CD4-positive, alpha-beta T cell treated with Interleukin-6 for 4 hours (primary cell): ENCODE results near the gene TBX2.
"Not testable (repeated sequence)": the region's sequence is repeated elsewhere in the genome, so short reads cannot be mapped to it uniquely, and the experiment has no call there.

Experiments
- DNase-seq: peaks from one replicate; pipeline ENCODE4 v3.0.0-alpha.2; 2020; ENCODE audit warnings: mixed read lengths

The TBX2 gene

DNA sequence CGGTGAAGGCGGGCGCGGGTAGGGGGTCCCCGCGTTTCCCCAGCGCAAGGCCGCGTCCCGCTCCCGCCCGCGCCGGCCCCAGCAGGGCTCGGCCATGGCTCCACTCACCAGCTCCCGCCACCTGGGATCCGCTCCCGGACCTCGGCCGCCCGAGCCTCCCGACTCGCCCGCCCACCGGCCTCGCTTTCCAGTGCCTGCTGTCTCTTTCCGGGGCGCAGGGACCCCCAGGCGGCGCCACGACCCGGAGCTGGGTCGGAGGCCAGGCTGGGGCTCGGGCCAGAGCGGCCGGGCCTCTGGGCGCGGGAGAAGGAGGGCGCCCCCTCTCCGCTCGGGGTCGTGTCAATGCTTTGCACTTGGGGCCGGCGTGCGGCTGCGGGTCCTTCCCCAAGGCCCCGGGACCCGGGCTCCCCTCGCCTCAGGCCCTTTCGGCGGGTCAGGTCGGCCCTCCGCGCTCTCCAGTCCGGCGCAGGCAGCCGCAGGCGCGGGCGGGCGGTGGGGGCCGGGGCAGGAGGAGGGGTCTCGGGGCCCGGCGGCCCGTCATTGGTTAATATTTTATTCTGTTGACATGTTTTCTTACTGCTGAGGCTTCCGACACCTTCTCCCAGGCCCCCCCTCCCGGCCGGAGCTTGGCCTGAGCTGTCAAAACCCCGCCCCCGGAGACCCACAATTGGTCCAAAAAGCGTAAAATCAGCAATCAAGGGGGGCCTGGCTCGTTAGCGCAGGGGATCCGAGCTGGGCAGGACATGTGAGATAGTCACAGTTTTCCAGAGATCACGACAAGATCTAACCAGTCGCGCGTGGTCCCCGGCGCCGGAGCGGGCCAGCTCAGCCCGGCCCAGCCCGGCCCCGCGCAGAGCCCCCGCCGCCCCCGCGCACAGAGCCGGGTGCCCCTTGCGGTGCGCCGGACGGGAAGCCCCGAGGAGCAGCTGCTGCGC lies at the start of gene TBX2:
TSS of gene TBX2 (plus strand) at position 713 of the 935 bp plus-strand sequence. CDS start 334 bp downstream, outside the sequence.
- DNase-seq = no peak

DNA sequence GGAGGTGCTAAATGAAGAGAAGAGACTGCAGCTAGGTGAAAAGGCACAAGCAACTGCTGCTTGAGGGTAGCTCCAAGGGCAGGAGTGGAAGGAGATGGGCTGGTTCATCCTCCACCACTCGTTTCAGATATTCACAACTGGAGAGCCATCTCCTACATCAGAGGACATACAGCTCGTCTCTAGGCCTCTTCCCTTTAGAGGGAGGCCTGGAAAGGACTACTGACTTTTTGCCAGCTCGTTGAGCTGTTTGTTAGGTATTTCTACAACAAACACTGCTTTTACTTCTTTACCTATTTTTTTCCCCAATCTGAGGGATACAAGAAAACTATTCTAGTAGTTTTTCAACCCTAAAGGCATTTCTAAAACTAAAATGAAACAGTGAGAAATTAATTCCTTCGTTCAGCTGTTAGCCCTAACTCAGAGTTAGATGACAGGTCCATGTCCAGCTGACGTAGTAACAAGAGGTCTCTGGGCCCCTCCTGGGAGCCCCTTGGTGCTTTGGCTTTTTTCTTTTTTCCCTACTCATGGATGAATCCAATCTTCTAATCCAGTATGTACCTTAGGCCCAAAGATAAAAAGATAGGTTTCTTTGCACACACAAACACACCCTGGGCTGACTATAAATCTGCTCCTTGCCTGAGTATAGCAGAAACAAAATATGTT lies 47.8 kb upstream of the TBX2 start:
- no peak for DNase-seq

DNA sequence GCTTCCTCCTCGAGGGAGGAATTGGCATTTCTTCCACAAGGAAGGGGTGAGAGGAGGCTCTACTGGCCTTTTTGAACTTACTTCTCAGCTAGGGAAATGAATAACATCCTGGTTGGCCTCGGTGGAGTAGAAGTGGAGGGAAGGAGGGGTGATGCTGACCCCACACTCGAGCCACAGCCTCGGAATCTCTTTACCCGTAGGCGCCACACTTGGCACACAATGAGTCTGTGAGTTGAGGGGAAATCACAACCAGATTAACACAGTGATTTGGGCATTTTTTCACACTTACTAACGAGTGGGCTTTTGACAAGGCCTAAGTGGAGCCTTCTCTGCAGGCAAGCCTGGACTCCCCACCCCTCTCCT lies 47.3 kb upstream of the TBX2 start:
- DNase-seq = no peak

- DNase-seq = no peak
Measured at GRCh38 chr17:61352781-61353491, 46.7 kb upstream of the TBX2 start.

DNA sequence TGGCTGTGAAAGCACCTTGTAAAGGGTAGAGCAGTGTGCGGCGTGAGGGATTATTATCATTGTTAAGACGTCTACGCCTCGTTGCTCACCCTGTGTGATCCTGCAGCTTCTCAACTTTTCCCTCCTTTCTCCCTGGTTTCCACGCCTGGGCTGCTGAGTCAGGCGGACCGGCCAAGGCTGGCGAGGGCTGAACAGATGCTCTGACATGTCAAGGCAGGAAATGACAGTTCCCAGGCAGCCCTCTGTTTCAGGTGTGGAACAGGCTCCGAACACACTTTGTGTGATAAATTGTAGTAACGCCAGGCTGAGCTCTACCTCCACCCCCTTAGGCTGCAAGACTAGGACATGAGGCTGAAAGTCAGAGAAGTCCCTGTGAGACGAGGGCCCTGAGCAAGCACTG lies 46.0 kb upstream of the TBX2 start:
- DNase-seq = no peak

GRCh38 chr17:61354895-61355874 lies 44.5 kb upstream of the TBX2 start:
- no peak for DNase-seq

GRCh38 chr17:61357061-61357460 lies 42.6 kb upstream of the TBX2 start:
- not testable (repeated sequence) for DNase-seq

- not testable (repeated sequence) for DNase-seq
Measured at GRCh38 chr17:61359513-61359912, 40.1 kb upstream of the TBX2 start.

- no peak for DNase-seq
Measured at GRCh38 chr17:61360318-61360943, 39.2 kb upstream of the TBX2 start.

GRCh38 chr17:61361084-61361483 lies 38.6 kb upstream of the TBX2 start:
- no peak for DNase-seq

GRCh38 chr17:61362396-61362795 lies 37.2 kb upstream of the TBX2 start:
- DNase-seq = no peak

- DNase-seq = no peak
Measured at GRCh38 chr17:61362852-61363600, 36.6 kb upstream of the TBX2 start.

- no peak for DNase-seq
Measured at GRCh38 chr17:61363601-61364462, 35.8 kb upstream of the TBX2 start.

DNA sequence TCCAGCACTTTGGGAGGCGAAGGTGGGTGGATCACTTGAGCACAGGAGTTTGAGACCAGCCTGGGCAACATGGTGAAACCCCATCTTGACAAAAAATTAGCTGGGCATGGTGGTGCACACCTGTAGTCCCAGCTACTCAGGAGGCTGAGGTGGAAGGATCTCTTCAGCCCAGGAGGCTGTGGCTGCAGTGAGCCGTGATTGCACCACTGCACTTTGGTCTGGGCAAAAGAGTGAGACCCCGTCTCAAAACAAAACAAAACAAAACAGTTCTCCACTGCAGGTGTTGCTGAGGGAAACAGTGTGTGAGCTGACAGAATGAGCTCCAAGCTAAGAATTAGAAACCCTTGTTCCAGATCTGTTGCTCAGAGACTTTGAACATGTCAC lies 35.2 kb upstream of the TBX2 start:
- DNase-seq = no peak

- DNase-seq = no peak
Measured at GRCh38 chr17:61366076-61366714, 33.4 kb upstream of the TBX2 start.

DNA sequence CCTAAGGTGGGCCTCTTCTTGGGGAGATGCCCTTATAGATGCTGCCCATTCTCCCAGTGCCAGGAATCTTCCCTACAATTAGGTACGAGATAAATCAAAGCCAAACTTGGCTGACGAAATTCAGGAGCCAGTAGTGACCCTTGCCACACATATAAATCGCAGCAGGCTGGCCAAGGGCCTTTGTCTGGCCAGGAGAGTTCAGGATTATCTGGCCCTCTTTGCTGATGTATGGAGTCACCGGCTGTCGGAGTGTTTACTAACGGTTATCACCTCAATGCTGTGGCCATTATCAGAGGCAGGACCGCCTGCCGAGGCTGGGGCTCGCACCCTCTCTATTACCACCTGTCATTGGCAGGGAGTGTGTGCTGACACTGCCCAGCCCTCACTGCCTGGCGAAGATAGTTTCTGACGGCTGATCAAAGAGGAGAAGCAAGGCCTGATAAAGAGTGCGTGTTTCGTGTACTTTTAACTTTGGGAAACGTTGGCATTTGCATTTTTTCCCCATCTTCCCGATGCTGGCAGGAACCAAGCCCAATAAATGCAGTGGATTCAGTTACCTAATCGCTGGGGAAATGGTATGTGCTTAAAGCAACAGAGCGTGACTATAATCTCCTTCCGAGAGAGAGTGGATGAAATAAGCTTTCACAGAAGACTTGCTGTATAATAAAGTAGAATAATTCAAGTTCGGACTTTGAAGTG lies 32.8 kb upstream of the TBX2 start:
- no peak for DNase-seq

- DNase-seq = no peak
Measured at GRCh38 chr17:61368049-61368831, 31.4 kb upstream of the TBX2 start.

- DNase-seq = no peak
Measured at GRCh38 chr17:61368832-61369450, 30.7 kb upstream of the TBX2 start.
